ENCODE results near the gene IMPA2.

Gene IMPA2

GRCh38 chr18:11991021-11991795, 9.9 kb downstream of the IMPA2 start:
- no peak for FAIRE-seq

GRCh38 chr18:11992096-11992790, 10.9 kb downstream of the IMPA2 start:
- FAIRE-seq: no peak

DNA sequence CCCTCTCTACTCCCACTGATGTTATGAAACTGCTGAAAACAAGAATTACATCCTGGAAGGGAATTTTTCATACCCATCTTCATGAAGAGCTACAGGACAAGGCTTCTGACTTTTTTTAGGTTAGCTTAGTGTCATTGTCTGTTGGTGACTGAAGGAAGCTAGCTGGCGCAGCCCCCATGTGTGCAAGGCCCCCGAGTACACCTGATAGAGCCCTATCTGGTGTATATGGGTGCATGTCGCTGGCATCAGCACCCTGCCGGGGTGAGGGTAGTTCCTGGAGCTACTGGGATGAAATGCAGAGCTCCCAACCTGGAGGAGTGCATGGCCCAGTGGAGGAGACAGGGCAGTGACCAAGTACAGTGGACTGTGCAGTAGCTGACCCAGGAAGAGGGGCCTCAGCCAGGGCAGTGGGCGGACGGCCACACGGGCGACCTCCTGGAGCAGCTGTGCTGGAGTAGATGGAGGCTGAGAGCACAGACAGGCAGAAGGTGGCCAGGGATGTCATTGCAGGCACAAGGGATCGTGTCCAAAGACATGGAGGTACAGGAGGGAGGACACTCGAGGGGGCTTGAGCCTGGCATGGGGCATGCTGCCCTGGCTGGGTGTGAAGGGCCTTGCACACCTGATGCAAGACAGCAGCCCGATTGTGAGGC, 12.1 kb downstream of the IMPA2 start:
- FAIRE-seq: no peak

GRCh38 chr18:11994336-11994702, 13.0 kb downstream of the IMPA2 start:
- no peak for FAIRE-seq

DNA sequence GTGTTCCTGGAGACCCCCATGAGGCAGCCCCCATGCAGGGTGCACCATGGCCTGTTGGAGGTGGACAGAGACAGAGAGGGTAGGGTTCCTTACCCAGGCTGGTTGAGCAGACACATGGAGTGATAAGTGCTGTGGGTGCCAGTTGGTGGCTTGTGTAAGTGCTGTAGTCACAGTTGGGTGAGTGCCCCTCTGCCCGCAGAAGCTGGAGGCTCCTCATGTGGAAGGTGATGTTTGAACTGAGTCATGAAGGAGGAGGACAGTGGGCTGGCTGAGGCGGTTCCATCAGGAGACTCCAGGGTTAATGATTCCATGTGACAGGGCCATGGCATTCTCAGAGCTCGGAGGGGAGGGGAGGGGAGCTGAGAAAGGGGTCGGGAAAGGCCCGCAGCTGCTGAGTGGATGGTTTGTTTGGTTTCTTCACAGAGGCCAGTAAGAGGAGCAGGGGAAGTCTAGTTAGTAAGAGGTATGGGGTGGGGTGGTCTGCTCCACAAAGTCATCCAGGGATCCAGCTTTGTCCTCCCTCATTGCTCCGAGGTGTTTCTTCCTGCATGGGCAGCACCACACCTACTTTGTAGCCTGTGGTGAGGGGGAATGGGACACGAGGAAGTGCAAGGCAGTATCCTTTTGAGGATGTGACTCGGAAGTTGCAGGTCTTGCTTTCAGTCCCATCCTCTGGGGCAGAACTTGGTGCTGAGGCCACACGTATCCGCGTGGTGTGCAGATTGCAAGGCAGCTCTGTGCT, 13.6 kb downstream of the IMPA2 start:
- no peak for FAIRE-seq

DNA sequence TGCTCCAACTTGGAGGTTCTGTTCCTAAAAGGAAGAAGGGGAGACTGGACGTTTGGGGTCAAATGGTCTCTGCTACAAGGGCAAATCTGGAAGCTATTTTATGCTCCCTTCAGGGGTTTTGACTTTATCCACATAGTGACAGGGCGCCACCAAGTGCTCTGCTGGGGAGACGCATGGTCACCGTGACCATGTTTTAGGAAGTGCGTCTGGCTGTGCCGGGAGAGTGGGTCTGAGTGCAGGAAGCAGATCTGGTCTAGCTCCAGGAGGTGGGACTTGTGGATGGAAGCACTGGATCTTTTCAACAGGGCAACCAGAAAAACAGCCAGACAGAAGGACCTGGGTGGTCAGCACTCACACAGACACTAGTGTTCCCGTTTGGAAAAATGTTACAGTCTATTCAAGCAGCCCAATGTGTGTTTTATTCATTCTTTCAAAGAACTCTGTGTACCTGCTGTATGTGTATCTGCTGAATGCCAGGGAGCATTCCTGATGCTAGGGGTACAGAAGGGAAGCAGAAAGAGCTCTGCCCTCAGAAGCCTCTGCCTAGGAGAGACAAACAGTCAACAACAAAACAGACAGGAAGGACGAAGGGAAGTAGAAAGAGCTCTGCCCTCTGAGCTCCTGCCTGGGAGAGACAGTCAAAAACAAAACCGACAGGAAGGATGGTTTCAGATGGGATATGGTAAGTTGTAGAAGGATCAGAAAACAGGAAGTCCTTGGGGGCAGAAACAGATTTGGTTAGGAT, 14.3 kb downstream of the IMPA2 start:
- peak; percentile 74 for FAIRE-seq

DNA sequence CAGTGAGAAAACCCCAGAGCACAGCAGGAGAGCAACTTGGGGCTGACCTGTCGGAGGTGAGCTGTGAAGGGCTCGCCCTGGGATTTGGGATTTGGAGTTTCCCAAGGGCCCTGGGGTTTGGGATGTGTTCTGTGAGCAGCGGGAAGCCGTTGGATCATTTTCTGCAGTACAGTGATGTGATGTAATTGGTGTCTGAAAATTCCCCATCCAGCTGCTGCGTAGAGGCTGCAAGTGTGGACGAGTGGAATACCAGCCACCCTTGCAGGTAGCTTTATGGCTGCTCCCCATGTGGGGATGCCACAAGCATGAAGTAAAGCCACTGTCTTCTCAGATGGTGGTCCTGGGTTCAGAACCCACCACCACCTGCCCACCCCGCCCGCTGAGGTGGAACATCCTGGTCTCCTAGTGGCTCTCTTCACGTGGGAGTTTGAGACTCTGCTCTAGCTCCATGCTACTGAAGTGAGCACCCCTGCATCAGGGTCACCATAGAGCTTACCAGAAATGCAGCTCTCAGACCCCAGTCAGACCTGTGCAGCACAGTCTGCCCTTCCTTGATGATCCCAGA, 15.0 kb downstream of the IMPA2 start:
- no peak for FAIRE-seq

GRCh38 chr18:11996907-11997306, 15.6 kb downstream of the IMPA2 start:
- no peak for FAIRE-seq

- FAIRE-seq: no peak
Observed at GRCh38 chr18:11997466-11997865, 16.2 kb downstream of the IMPA2 start.

DNA sequence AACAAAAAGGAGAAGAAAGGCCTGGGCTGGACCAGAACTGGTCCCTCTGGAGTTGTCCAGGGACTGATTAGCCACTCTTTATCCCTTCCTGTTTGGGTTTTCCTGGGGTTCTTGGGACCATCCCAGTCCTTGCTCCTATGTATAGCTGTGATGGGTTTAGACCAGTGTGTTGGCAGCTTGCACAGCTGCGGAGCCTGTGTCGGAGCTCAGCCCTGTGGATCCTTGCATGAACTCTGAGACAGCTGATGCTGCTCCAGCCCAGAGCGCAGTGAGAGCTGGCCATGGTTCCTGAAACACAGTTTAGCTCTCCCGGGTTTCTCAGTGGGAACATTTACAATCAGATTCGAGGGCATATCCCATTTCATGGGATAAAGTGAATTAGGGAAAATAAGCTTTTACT, 16.9 kb downstream of the IMPA2 start:
- no peak for FAIRE-seq

- FAIRE-seq: no peak
Observed at GRCh38 chr18:11999429-11999828, 18.1 kb downstream of the IMPA2 start.

- FAIRE-seq: no peak
Observed at GRCh38 chr18:12000072-12000659, 18.9 kb downstream of the IMPA2 start.

- FAIRE-seq: no peak
Observed at GRCh38 chr18:12001421-12001820, 20.1 kb downstream of the IMPA2 start.

GRCh38 chr18:12003894-12004293, 22.6 kb downstream of the IMPA2 start:
- no peak for FAIRE-seq

DNA sequence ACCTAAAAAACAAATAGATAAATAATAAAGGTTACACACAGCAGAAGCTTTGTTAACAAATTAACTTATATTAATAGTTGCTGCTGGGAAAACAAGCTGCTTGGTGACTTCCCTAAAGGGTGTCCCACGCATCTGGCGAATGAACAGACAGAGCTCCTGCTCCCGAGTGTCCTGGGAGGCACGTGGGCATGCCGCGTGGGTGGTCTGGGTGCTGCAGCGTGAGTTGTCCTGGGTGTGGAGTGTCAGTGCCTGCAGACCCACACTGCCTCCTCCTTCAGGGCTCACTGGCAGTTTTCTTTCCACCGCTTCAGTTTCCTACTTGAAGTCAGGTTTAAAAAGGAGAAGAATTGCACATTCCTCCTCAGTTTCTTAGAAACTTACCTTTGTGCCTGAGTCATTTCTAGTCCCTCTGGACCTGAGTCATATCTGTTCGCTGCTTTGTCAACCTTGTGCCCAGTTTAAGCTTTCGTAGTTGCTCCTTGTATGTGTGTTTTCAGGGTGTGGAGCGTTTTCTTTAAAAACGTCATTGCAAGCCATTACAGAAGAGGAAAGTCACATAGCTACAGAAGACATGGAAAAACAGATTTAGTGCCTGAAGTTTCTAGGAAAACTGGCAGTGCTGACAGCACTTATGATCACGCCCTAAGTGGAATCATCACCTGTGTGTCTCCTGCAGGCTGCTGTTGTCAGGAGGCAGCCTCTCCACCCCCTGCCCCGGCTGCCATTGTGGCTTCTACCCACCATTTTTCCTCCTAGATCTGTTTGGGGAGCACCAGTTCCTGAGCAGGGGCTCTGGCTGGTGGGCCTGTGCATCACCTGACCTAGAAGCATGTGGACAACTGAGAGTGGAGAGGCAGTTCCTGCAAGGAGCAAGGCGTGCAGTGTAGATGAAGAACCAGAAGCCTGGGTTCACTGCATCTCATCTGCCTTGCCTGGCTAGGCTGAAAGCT, 24.5 kb downstream of the IMPA2 start:
- FAIRE-seq: no peak

- FAIRE-seq: no peak
Observed at GRCh38 chr18:12006488-12006840, 25.2 kb downstream of the IMPA2 start.

- no peak for FAIRE-seq
Observed at GRCh38 chr18:12007063-12007462, 25.8 kb downstream of the IMPA2 start.

GRCh38 chr18:12008181-12008767, 27.0 kb downstream of the IMPA2 start:
- FAIRE-seq: no peak

DNA sequence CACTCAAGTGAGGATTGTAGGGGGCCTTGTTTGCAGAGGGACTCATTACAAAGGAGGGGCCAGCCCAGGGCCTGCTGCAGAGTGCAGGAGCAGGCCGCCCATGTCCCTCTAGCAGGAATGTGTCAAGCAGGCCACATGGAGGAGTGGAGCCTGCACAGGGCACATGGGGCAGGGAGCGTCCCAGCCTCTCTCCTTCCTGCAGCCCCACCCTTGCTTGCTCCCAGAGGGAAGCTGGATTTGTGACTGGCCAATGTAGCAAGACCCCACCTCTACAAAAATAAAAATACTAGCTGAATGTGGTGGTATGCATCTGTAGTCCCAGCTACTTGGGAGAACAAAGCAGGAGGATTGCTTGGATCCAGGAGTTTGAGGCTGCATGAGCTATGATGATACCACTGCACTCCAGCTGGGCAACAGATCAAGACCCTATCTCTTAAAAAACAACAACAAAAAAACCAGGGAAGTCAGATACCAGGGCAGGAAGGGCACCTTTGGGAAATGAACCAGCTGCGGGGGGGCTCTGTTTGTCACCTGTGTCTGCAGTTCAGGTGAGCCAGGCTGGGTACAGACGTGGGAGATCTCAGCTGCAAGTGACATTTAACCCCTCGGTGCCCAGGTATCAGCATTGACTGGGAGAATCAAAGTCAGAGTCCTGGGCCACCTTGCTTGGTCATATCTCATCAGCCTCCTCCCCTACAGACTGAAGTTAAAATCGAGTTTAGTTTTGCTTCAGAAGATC, 27.7 kb downstream of the IMPA2 start:
- no peak for FAIRE-seq

Data from endometrium (tissue), 2 donors.